ENCODE data around the gene PHF8.
A peak's percentile ranks its signal among the peaks of the same experiment; 100 is the strongest.

PHF8 gene

GRCh38 chrX:54044126-54044876 lies at the start of gene PHF8:
Gene PHF8, minus strand, starts transcription at chrX:54044473. Its CDS starts 1,745 bp downstream, at chrX:54042728.
- no peaks in the 10 kb centered on the region for H3K9me3 Mint-ChIP-seq
- H3K27me3 Mint-ChIP-seq, result no peaks in the 10 kb centered on the region
- peak within 1 kb of the TSS; percentile 95 for H3K4me3 Mint-ChIP-seq
- peaks cover 5% of the 10 kb centered on the region for H3K4me1 Mint-ChIP-seq
- ATAC-seq, result peak; percentile 95
- peaks cover 8% of the 10 kb centered on the region for H3K36me3 Mint-ChIP-seq
- H3K27ac Mint-ChIP-seq, result peak within 1 kb of the TSS; percentile 98

GRCh38 chrX:54093571-54093970 lies 49.3 kb upstream of the PHF8 start:
- H3K36me3 Mint-ChIP-seq, result peaks cover 9% of the 10 kb centered on the region
- H3K4me1 Mint-ChIP-seq, result no peaks in the 10 kb centered on the region
- H3K9me3 Mint-ChIP-seq, result no peaks in the 10 kb centered on the region
- no peaks in the 10 kb centered on the region for H3K27me3 Mint-ChIP-seq
- H3K4me3 Mint-ChIP-seq, result no peak overlapping the region
- H3K27ac Mint-ChIP-seq, result no peak overlapping the region
- ATAC-seq, result no peak

- Mint-ChIP-seq H3K36me3 (peaks cover 9% of the 10 kb centered on the region), H3K4me3 (no peak overlapping the region), H3K4me1 (no peaks in the 10 kb centered on the region), H3K9me3 (no peaks in the 10 kb centered on the region), H3K27ac (no peak overlapping the region), H3K27me3 (no peaks in the 10 kb centered on the region)
- ATAC-seq, result no peak
These were observed 48.9 kb upstream of the PHF8 start for GRCh38 chrX:54093159-54093558.

GRCh38 chrX:54090880-54091279 lies 46.6 kb upstream of the PHF8 start:
- no peak for ATAC-seq
- H3K9me3 Mint-ChIP-seq, result no peaks in the 10 kb centered on the region
- H3K27me3 Mint-ChIP-seq, result no peaks in the 10 kb centered on the region
- no peaks in the 10 kb centered on the region for H3K4me1 Mint-ChIP-seq
- H3K4me3 Mint-ChIP-seq, result no peak overlapping the region
- peaks cover 16% of the 10 kb centered on the region for H3K36me3 Mint-ChIP-seq
- no peak overlapping the region for H3K27ac Mint-ChIP-seq

- Mint-ChIP-seq H3K4me1 (no peaks in the 10 kb centered on the region), H3K36me3 (peaks cover 33% of the 10 kb centered on the region), H3K27me3 (no peaks in the 10 kb centered on the region), H3K4me3 (no peak overlapping the region), H3K9me3 (no peaks in the 10 kb centered on the region), H3K27ac (no peak overlapping the region)
- no peak for ATAC-seq
These were observed 44.9 kb upstream of the PHF8 start for GRCh38 chrX:54089191-54089590.

- Mint-ChIP-seq H3K36me3 (peaks cover 34% of the 10 kb centered on the region), H3K9me3 (no peaks in the 10 kb centered on the region), H3K4me1 (no peaks in the 10 kb centered on the region), H3K27me3 (no peaks in the 10 kb centered on the region), H3K4me3 (no peak overlapping the region), H3K27ac (no peak overlapping the region)
- ATAC-seq, result no peak
These were observed 43.4 kb upstream of the PHF8 start for GRCh38 chrX:54087661-54088060.

GRCh38 chrX:54085666-54086065 lies 41.4 kb upstream of the PHF8 start:
- no peak overlapping the region for H3K4me3 Mint-ChIP-seq
- H3K27me3 Mint-ChIP-seq, result no peaks in the 10 kb centered on the region
- ATAC-seq, result no peak
- no peaks in the 10 kb centered on the region for H3K4me1 Mint-ChIP-seq
- H3K27ac Mint-ChIP-seq, result no peak overlapping the region
- H3K36me3 Mint-ChIP-seq, result peaks cover 36% of the 10 kb centered on the region
- H3K9me3 Mint-ChIP-seq, result no peaks in the 10 kb centered on the region

- ATAC-seq, result no peak
- Mint-ChIP-seq H3K4me3 (no peak overlapping the region), H3K9me3 (no peaks in the 10 kb centered on the region), H3K27ac (no peak overlapping the region), H3K4me1 (no peaks in the 10 kb centered on the region), H3K27me3 (no peaks in the 10 kb centered on the region), H3K36me3 (peaks cover 24% of the 10 kb centered on the region)
These were observed 32.6 kb upstream of the PHF8 start for GRCh38 chrX:54076903-54077302.

GRCh38 chrX:54074826-54075225 lies 30.6 kb upstream of the PHF8 start:
- Mint-ChIP-seq H3K4me1 (no peaks in the 10 kb centered on the region), H3K9me3 (no peaks in the 10 kb centered on the region), H3K4me3 (no peak overlapping the region), H3K27me3 (no peaks in the 10 kb centered on the region), H3K36me3 (peaks cover 18% of the 10 kb centered on the region), H3K27ac (no peak overlapping the region)
- ATAC-seq, result no peak

- ATAC-seq, result no peak
- no peaks in the 10 kb centered on the region for H3K9me3 Mint-ChIP-seq
- no peaks in the 10 kb centered on the region for H3K27me3 Mint-ChIP-seq
- H3K4me1 Mint-ChIP-seq, result no peaks in the 10 kb centered on the region
- no peak overlapping the region for H3K4me3 Mint-ChIP-seq
- H3K36me3 Mint-ChIP-seq, result peaks cover 20% of the 10 kb centered on the region
- no peak overlapping the region for H3K27ac Mint-ChIP-seq
These were observed 23.5 kb upstream of the PHF8 start for GRCh38 chrX:54067766-54068165.

- H3K36me3 Mint-ChIP-seq, result peaks cover 16% of the 10 kb centered on the region
- no peaks in the 10 kb centered on the region for H3K9me3 Mint-ChIP-seq
- H3K4me1 Mint-ChIP-seq, result no peaks in the 10 kb centered on the region
- H3K27ac Mint-ChIP-seq, result no peak overlapping the region
- ATAC-seq, result no peak
- no peak overlapping the region for H3K4me3 Mint-ChIP-seq
- no peaks in the 10 kb centered on the region for H3K27me3 Mint-ChIP-seq
These were observed 22.6 kb upstream of the PHF8 start for GRCh38 chrX:54066841-54067240.

GRCh38 chrX:54064564-54064963 lies 20.3 kb upstream of the PHF8 start:
- H3K9me3 Mint-ChIP-seq, result no peaks in the 10 kb centered on the region
- H3K27me3 Mint-ChIP-seq, result no peaks in the 10 kb centered on the region
- H3K36me3 Mint-ChIP-seq, result peaks cover 9% of the 10 kb centered on the region
- H3K4me1 Mint-ChIP-seq, result no peaks in the 10 kb centered on the region
- H3K4me3 Mint-ChIP-seq, result no peak overlapping the region
- no peak for ATAC-seq
- H3K27ac Mint-ChIP-seq, result no peak overlapping the region

- Mint-ChIP-seq H3K9me3 (no peaks in the 10 kb centered on the region), H3K36me3 (peaks cover 9% of the 10 kb centered on the region)
These were observed 19.1 kb upstream of the PHF8 start for GRCh38 chrX:54063361-54063760.

GRCh38 chrX:54049801-54050200 lies 5.5 kb upstream of the PHF8 start:
- no peak for ATAC-seq
- Mint-ChIP-seq H3K27ac (no peak overlapping the region), H3K27me3 (no peaks in the 10 kb centered on the region), H3K9me3 (no peaks in the 10 kb centered on the region), H3K4me3 (no peak overlapping the region), H3K4me1 (peaks cover 5% of the 10 kb centered on the region), H3K36me3 (no peaks in the 10 kb centered on the region)

More at GRCh38 chrX:54063361-54063760, 19.1 kb upstream of the PHF8 start:
- H3K27ac Mint-ChIP-seq, result no peak overlapping the region
- no peak overlapping the region for H3K4me3 Mint-ChIP-seq
- ATAC-seq, result no peak
- H3K27me3 Mint-ChIP-seq, result no peaks in the 10 kb centered on the region
- H3K4me1 Mint-ChIP-seq, result no peaks in the 10 kb centered on the region

- Mint-ChIP-seq H3K9me3 (no peaks in the 10 kb centered on the region), H3K27ac (no peak overlapping the region), H3K4me3 (no peak overlapping the region), H3K36me3 (no peaks in the 10 kb centered on the region), H3K27me3 (no peaks in the 10 kb centered on the region), H3K4me1 (peaks cover 5% of the 10 kb centered on the region)
- ATAC-seq, result no peak
These were observed 4.1 kb upstream of the PHF8 start for GRCh38 chrX:54048412-54048811.

- peak overlapping the region; percentile 95 for H3K4me3 Mint-ChIP-seq
- peaks cover 5% of the 10 kb centered on the region for H3K4me1 Mint-ChIP-seq
- no peaks in the 10 kb centered on the region for H3K9me3 Mint-ChIP-seq
- peaks cover 4% of the 10 kb centered on the region for H3K36me3 Mint-ChIP-seq
- H3K27me3 Mint-ChIP-seq, result no peaks in the 10 kb centered on the region
- peak overlapping the region; percentile 98 for H3K27ac Mint-ChIP-seq
- ATAC-seq, result no peak
These were observed 1.4 kb upstream of the PHF8 start for GRCh38 chrX:54045563-54046228.
